T-cell (primary cell): ENCODE measurements around the gene STXBP5. TPM values are rescaled to one million over a fixed set of nuclear protein-coding genes. Genes with fewer than 3 reads are reported as not detected.
"Not testable (repeated sequence)": the region's sequence is repeated elsewhere in the genome, so short reads cannot be mapped to it uniquely, and the experiment has no call there.

Source experiments
- ATAC-seq, 4 experiments: fragments of 200-7000 bp in 3 of 4; fragments of 150-1000 bp in 1 of 4; cut with Tn5 transposase; replicated peaks in 1 of 4; 1 replicate in 3 of 4; 2 replicates in 1 of 4; pipeline ENCODE4 v1.10.0; 2021; ENCODE audit warnings: moderate library complexity in 3 of 4, mild to moderate bottlenecking in 2 of 4, moderate number of reproducible peaks in 1 of 4
- CTCF ChIA-PET, 2 donors: fragments of 300-600 bp; sonication (Branson Sonifier 250); formaldehyde crosslinking; loops; one replicate each; lab custom pipeline; 2022; ENCODE audit warnings: antibody characterized with exemption in 2 of 2; lab: Charles Lee
- POLR2A ChIA-PET, 2 donors: fragments of 300-600 bp; sonication (Branson Sonifier 250); formaldehyde crosslinking; loops; one replicate each; lab custom pipeline; 2022; ENCODE audit warnings: antibody characterized with exemption in 2 of 2; lab: Charles Lee
- DNase-seq, 35 experiments: peaks; one replicate each; pipeline versions ENCODE4 v3.0.0 to v3.0.0-alpha.2; 2013 to 2023
- H3K27ac ChIP-seq: one replicate; pipeline ENCODE4 v1.5.1; 2013; ENCODE audit warnings: low read length
- H3K27me3 ChIP-seq, 2 experiments: replicated peaks in 1 of 2; 1 replicate in 1 of 2; 2 replicates in 1 of 2; pipeline versions ENCODE4 v1.6.1 to v1.7.0; 2013; ENCODE audit warnings: low read length in 1 of 2, mixed read lengths in 1 of 2; ENCODE audit not compliant: control insufficient read depth in 2 of 2, insufficient read depth in 2 of 2; ENCODE audit errors: extremely low read depth in 1 of 2
- H3K36me3 ChIP-seq, 2 donors: 1 replicate in 1 of 2; 2 replicates in 1 of 2; pipeline versions ENCODE4 v1.6.1 to v1.7.0; 2013; ENCODE audit warnings: low read length in 1 of 2; ENCODE audit not compliant: control insufficient read depth in 2 of 2, insufficient read depth in 1 of 2; ENCODE audit errors: extremely low read depth in 1 of 2
- H3K4me1 ChIP-seq, 2 experiments: 1 replicate in 1 of 2; 2 replicates in 1 of 2; pipeline versions ENCODE4 v1.6.1 to v1.7.0; 2013; ENCODE audit warnings: low read length in 2 of 2, mixed read lengths in 1 of 2; ENCODE audit not compliant: insufficient read depth in 2 of 2, control insufficient read depth in 1 of 2; ENCODE audit errors: extremely low read depth in 1 of 2
- H3K4me3 ChIP-seq, 2 donors: 1 replicate in 1 of 2; 2 replicates in 1 of 2; pipeline versions ENCODE4 v1.5.1 to v1.7.0; 2013; ENCODE audit warnings: mild to moderate bottlenecking in 2 of 2, low read length in 1 of 2, moderate library complexity in 1 of 2; ENCODE audit not compliant: control insufficient read depth in 1 of 2; ENCODE audit errors: extremely low read depth in 1 of 2
- H3K9me3 ChIP-seq: 2 replicates; pipeline ENCODE4 v1.7.0; 2013
- H3K27ac Mint-ChIP-seq, 2 donors: one replicate each; pipeline ENCODE4 v1.8.0; 2020 to 2021; ENCODE audit warnings: mild to moderate bottlenecking in 2 of 2, mixed read lengths in 2 of 2
- H3K27me3 Mint-ChIP-seq, 2 donors: one replicate each; pipeline ENCODE4 v1.8.0; 2021 to 2022; ENCODE audit warnings: mixed read lengths in 2 of 2
- H3K36me3 Mint-ChIP-seq: one replicate; pipeline ENCODE4 v1.8.0; 2021; ENCODE audit warnings: mixed read lengths
- H3K4me1 Mint-ChIP-seq, 3 donors: one replicate each; pipeline ENCODE4 v1.8.0; 2020 to 2022; ENCODE audit warnings: mixed read lengths in 3 of 3, mild to moderate bottlenecking in 1 of 3
- H3K4me3 Mint-ChIP-seq, 3 donors: one replicate each; pipeline ENCODE4 v1.8.0; 2020 to 2022; ENCODE audit warnings: mild to moderate bottlenecking in 3 of 3, mixed read lengths in 3 of 3, moderate library complexity in 3 of 3
- H3K9me3 Mint-ChIP-seq, 3 donors: one replicate each; pipeline ENCODE4 v1.8.0; 2020 to 2022; ENCODE audit warnings: mixed read lengths in 3 of 3
- WGBS: methylation state at CpG from one replicate; pipeline ENCODE4 v1.1.5; 2013; ENCODE audit warnings: missing lambda C conversion rate; ENCODE audit not compliant: insufficient coverage; 5-methylcytosine and 5-hydroxymethylcytosine counted together
- total RNA-seq, 35 experiments: library from RNA in 6 of 35; stranded (reverse) in 6 of 35; fragments of 120-200 nt in 1 of 35; gene quantifications; one replicate each; pipeline versions ENCODE4 v1.2.1 to v1.2.4 and lab custom pipeline; 2013 to 2026

Gene STXBP5
- total RNA-seq, 5 donors from 2014 or later (not counting 1 experiment from before 2014, with no cell fraction given), result 24.1 to 35.4 (median 27.8) TPM

DNA sequence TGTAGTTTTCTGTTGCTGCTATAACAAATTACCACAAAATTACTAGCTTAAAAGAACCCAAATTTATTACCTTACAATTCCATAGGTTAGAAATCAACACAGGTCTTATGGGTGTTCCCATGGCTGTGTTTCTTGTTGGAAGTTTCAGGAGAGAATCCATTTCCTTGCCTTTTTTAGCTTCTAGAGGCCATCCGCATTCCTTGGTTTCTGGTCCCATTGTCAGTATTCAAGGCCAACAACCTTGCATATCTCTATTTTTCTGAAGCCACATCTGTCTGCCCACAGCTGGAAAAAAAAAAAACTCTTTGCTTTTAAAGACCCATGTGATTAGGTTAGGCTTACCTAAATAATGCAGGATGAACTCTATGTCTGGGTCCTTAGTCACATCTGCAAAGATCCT lies 174.6 kb downstream of the STXBP5 start:
- no peak overlapping the region for H3K27ac Mint-ChIP-seq
- H3K9me3 Mint-ChIP-seq, result no peaks in the 10 kb centered on the region
- no peaks in the 10 kb centered on the region for H3K4me1 Mint-ChIP-seq
- Histone ChIP-seq H3K4me1 (no peaks in the 10 kb centered on the region), H3K36me3 (peaks cover 0 to 13% of the 10 kb centered on the region in 2 donors), H3K9me3 (no peaks in the 10 kb centered on the region), H3K27ac (no peak overlapping the region), H3K27me3 (no peaks in the 10 kb centered on the region), H3K4me3 (no peak overlapping the region)
- no peaks in the 10 kb centered on the region for H3K27me3 Mint-ChIP-seq
- ATAC-seq, result no peak
- DNase-seq, result no peak
- H3K4me3 Mint-ChIP-seq, result no peak overlapping the region
- ChIA-PET POLR2A (interaction anchor here in 1 of 2 donors (0.7 kb wide), 1 partner anchor 148 kb away, joined by 4 read pairs; no protein-coding TSS in a partner anchor), CTCF (interaction anchor here in 1 of 2 donors (0.7 kb wide), 1 partner anchor 50 kb away, joined by 6 read pairs; no protein-coding TSS in a partner anchor)
- H3K36me3 Mint-ChIP-seq, result peaks cover 62% of the 10 kb centered on the region
- WGBS, result no CpG with 5 or more reads among the region's 1 CpG

DNA sequence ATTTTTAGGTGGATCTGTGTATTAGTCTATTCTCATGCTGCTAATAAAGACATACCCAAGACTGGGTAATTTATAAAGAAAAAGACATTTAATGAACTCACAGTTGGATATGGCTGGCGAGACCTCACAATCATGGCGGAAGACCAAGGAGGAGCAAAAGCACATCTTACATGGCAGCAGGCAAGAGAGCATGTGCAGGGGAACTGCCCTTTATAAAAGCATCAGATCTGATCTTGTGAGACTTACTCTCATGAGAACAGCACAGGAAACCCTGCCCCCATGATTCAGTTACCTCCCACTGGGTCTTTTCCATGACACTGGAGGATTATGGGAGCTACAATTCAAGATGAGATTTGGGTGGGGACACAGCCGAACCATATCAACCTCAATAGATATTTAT lies 176.6 kb downstream of the STXBP5 start:
- DNase-seq, H3K9me3 ChIP-seq, H3K4me1 Mint-ChIP-seq, H3K4me3 Mint-ChIP-seq, H3K27ac Mint-ChIP-seq, H3K9me3 Mint-ChIP-seq, POLR2A ChIA-PET, H3K4me1 ChIP-seq, H3K27me3 Mint-ChIP-seq, ATAC-seq, CTCF ChIA-PET, H3K27ac ChIP-seq, H3K27me3 ChIP-seq, H3K4me3 ChIP-seq: not testable (repeated sequence)
- peaks cover 0 to 22% of the 10 kb centered on the region in 2 donors for H3K36me3 ChIP-seq
- WGBS, result 100% methylated on average over 2 of the region's 3 CpGs
- peaks cover 64% of the 10 kb centered on the region for H3K36me3 Mint-ChIP-seq

DNA sequence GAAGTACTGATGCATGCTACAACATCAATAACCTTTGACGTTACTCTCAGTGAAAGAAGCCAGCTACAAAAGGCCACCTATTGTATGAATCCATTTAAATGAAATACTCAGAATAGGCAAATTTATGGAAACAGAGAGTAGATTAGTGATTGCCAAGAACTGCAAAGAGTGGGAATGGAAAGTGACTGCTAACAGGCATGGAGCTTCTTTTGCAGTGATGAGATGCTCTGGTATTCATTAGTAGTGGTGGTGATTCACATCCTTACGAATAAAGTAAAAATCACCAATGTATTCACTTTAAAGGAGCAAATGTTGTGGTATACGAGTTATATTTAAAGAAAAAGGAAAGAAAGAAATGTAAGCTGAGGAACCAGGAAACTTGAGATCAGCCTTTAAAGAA lies 177.5 kb downstream of the STXBP5 start:
- ChIA-PET CTCF (interaction anchor here in 1 of 2 donors (0.6 kb wide), 1 partner anchor 17 kb away, joined by 5 read pairs; no protein-coding TSS in a partner anchor), POLR2A (no interaction called here)
- H3K27ac ChIP-seq, result no peak overlapping the region
- H3K27me3 ChIP-seq, result no peaks in the 10 kb centered on the region
- no peaks in the 10 kb centered on the region for H3K4me1 ChIP-seq
- WGBS, result no CpG with 5 or more reads among the region's 3 CpGs
- H3K4me1 Mint-ChIP-seq, result no peaks in the 10 kb centered on the region
- no peaks in the 10 kb centered on the region for H3K9me3 ChIP-seq
- DNase-seq, result no peak
- no peak for ATAC-seq
- peaks cover 59% of the 10 kb centered on the region for H3K36me3 Mint-ChIP-seq
- no peak overlapping the region for H3K27ac Mint-ChIP-seq
- H3K27me3 Mint-ChIP-seq, result no peaks in the 10 kb centered on the region
- no peak overlapping the region for H3K4me3 Mint-ChIP-seq
- no peaks in the 10 kb centered on the region for H3K9me3 Mint-ChIP-seq
- peaks cover 0 to 22% of the 10 kb centered on the region in 2 donors for H3K36me3 ChIP-seq
- no peak overlapping the region for H3K4me3 ChIP-seq

DNA sequence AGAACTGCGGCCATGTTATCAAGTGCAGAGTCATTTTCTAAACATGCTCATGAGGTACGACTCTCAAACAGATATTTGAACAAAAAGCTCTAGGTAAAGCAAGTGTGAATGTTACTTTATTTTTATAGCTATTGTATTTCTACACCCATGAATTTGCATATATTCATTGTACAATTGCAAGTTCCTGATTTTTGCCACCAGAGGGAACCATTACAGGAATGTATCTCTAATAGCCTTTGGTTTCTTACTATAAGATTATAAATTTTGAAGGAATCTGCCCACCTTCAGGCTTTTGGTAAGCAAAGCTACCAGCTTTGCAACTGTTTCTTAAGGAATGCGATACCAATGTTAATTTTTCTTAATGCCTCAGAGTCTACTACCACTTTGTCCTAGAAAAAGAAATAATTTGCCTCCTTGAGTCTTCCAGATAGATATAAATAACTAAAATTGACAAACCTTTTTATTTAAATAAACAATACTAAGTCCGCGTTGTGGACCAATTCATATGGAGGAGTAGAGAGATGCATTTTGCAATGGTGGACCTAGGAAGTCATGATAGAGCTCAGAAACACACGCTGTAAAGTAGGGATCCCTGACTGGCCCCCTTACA lies 178.8 kb downstream of the STXBP5 start:
- H3K4me1 Mint-ChIP-seq, result no peaks in the 10 kb centered on the region
- DNase-seq (peak in 1 of 35 experiments; percentile 8), ATAC-seq (no peak)
- no peaks in the 10 kb centered on the region for H3K9me3 Mint-ChIP-seq
- Histone ChIP-seq H3K27ac (no peak overlapping the region), H3K27me3 (no peaks in the 10 kb centered on the region), H3K9me3 (no peaks in the 10 kb centered on the region), H3K36me3 (peaks cover 0 to 22% of the 10 kb centered on the region in 2 donors), H3K4me3 (no peak overlapping the region), H3K4me1 (no peaks in the 10 kb centered on the region)
- H3K36me3 Mint-ChIP-seq, result peaks cover 51% of the 10 kb centered on the region
- H3K4me3 Mint-ChIP-seq, result no peak overlapping the region
- H3K27me3 Mint-ChIP-seq, result no peaks in the 10 kb centered on the region
- CTCF ChIA-PET, result interaction anchor here in 1 of 2 donors (0.5 to 0.8 kb wide), 2 partner anchors 524 to 867 kb away, joined by 4 to 5 read pairs; no protein-coding TSS in a partner anchor
- POLR2A ChIA-PET, result no interaction called here
- 100% methylated on average over 1 of the region's 6 CpGs for WGBS
- peak overlapping the region in 1 of 2 donors; percentile 0 for H3K27ac Mint-ChIP-seq

DNA sequence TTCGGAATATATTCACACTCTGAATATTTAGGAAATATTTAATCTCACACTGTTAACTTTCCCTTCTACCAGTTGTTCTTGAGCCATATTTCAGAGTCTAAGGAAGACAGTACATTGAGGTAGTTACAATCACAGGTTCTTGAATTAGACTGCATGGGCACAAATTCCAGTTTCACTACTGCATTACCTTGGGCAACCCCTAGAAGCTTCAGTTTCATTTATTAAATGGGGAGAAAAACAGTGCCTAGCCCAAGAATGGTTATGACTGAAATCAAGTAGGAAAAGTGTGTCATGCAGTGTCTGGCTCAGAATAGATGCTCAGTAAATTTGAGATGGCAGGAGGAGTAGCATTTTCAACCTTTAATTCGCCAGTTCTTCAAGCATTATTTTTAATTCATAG lies 179.8 kb downstream of the STXBP5 start:
- H3K9me3 ChIP-seq, result no peaks in the 10 kb centered on the region
- CTCF ChIA-PET, result interaction anchor here in 1 of 2 donors (0.7 kb wide), 1 partner anchor 792 kb away, joined by 3 read pairs; no protein-coding TSS in a partner anchor
- H3K36me3 ChIP-seq, result peaks cover 0 to 22% of the 10 kb centered on the region in 2 donors
- no peak overlapping the region for H3K4me3 ChIP-seq
- no peaks in the 10 kb centered on the region for H3K4me1 Mint-ChIP-seq
- POLR2A ChIA-PET, result no interaction called here
- H3K4me3 Mint-ChIP-seq, result no peak overlapping the region
- no CpG with 5 or more reads among the region's 2 CpGs for WGBS
- peaks cover 50% of the 10 kb centered on the region for H3K36me3 Mint-ChIP-seq
- H3K27me3 ChIP-seq, result no peaks in the 10 kb centered on the region
- DNase-seq, result no peak
- no peaks in the 10 kb centered on the region for H3K9me3 Mint-ChIP-seq
- no peak overlapping the region for H3K27ac ChIP-seq
- no peaks in the 10 kb centered on the region for H3K4me1 ChIP-seq
- no peak overlapping the region for H3K27ac Mint-ChIP-seq
- no peaks in the 10 kb centered on the region for H3K27me3 Mint-ChIP-seq
- no peak for ATAC-seq

DNA sequence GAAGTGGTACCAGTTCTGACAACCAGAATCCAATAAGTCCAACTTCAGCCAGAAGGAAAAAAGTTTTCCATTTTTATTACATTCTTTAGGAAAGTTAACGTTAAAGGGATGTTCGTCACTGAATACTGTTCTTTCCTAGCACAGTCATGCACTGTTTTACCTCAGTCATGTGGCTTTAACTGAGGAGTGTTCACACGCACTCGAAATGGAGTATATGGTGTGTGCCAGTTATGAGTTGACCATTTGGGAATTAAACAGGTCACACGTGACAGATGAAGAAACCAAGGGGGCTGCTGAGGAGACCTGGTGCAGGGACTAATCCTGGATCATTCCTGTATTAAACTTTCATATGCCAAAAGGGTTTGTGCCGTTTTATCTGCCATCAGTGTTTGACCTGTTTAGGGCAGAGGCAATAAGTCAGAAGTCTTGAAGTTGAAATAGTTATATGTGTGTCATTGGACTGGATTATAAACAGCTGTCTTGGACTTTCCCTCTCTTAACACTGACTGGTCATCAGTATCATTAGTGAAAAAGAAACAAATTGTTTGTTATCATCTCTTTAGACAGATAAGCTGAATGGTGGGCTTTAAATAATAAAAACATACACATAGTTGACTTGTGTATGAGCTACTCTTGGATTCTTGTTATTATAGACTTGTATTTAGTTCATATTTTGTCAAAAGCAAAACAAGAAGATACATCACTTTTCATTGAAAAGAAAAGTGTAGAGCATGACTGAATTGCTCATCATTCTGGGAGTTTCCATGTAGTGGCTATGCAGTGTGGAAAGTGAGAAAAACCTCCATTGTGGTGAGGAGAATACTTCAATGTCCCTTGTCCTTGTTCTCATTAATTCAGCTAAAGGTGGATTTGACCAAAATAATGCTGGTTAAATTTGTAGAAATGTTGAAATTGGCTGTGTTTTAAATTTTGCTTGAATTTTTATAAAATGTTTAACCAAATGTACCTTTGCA lies 180.8 kb downstream of the STXBP5 start:
- Mint-ChIP-seq H3K9me3 (no peaks in the 10 kb centered on the region), H3K4me1 (no peaks in the 10 kb centered on the region), H3K4me3 (no peak overlapping the region), H3K36me3 (peaks cover 47% of the 10 kb centered on the region), H3K27me3 (no peaks in the 10 kb centered on the region), H3K27ac (no peak overlapping the region)
- H3K27me3 ChIP-seq, result no peaks in the 10 kb centered on the region
- peaks cover 0 to 20% of the 10 kb centered on the region in 2 donors for H3K36me3 ChIP-seq
- no peak overlapping the region for H3K27ac ChIP-seq
- ChIA-PET CTCF (interaction anchor here in 1 of 2 donors (0.5 kb wide), 1 partner anchor 75 kb away, joined by 3 read pairs; no protein-coding TSS in a partner anchor), POLR2A (no interaction called here)
- ATAC-seq, result no peak
- no peak for DNase-seq
- H3K4me3 ChIP-seq, result no peak overlapping the region
- H3K4me1 ChIP-seq, result no peaks in the 10 kb centered on the region
- WGBS, result 90% methylated on average over 2 of the region's 6 CpGs
- H3K9me3 ChIP-seq, result no peaks in the 10 kb centered on the region
